Measurements from ENCODE around the gene PXDN. TPM values are rescaled to one million over a fixed set of nuclear protein-coding genes. Genes with fewer than 3 reads are reported as not detected.

The PXDN gene
- total RNA-seq, 2 donors from 2014 or later, result 29.5 to 40.8 TPM

- peaks cover 4 to 18% of the 10 kb centered on the region in 2 donors for H3K36me3 ChIP-seq
- no peak overlapping the region for H3K4me3 ChIP-seq
- DNase-seq (ENCODE audit: low spot score), result no peak
- no peaks in the 10 kb centered on the region for H3K4me1 ChIP-seq (replicated peaks)
- H3K9me3 ChIP-seq, result no peaks in the 10 kb centered on the region
- H3K27ac ChIP-seq, result no peak overlapping the region
- H3K27me3 ChIP-seq (replicated peaks; ENCODE audit: insufficient read depth), result no peaks in the 10 kb centered on the region
- WGBS, result 93% methylated on average over 16 of the region's 16 CpGs
- intact Hi-C loops (cut with DNase I), result no loop called here
- TF ChIP-seq CTCF (IDR thresholded peaks at IDR 0.05) (no peak), POLR2A (IDR thresholded peaks at IDR 0.05) (no peak), POLR2AphosphoS5 (IDR thresholded peaks at IDR 0.05) (no peak)
Observed at GRCh38 chr2:1659951-1660565, 84.3 kb downstream of the PXDN start.

- Histone ChIP-seq H3K4me1 (replicated peaks) (no peaks in the 10 kb centered on the region), H3K27ac (no peak overlapping the region), H3K9me3 (no peaks in the 10 kb centered on the region), H3K36me3 (peaks cover 0 to 9% of the 10 kb centered on the region in 2 donors), H3K4me3 (no peak overlapping the region), H3K27me3 (replicated peaks; ENCODE audit: insufficient read depth) (no peaks in the 10 kb centered on the region)
- 92% methylated on average over 26 of the region's 26 CpGs for WGBS
- DNase-seq (ENCODE audit: low spot score), result no peak
- no peak for TF ChIP-seq CTCF (IDR thresholded peaks at IDR 0.05)
- TF ChIP-seq POLR2AphosphoS5 (IDR thresholded peaks at IDR 0.05), result no peak
- no peak for TF ChIP-seq POLR2A (IDR thresholded peaks at IDR 0.05)
- intact Hi-C loops (cut with DNase I), result no loop called here
Observed at GRCh38 chr2:1658394-1659151, 85.7 kb downstream of the PXDN start.

GRCh38 chr2:1656961-1657841, 87.1 kb downstream of the PXDN start:
- intact Hi-C loops (cut with DNase I), result no loop called here
- 67% methylated on average over 7 of the region's 7 CpGs for WGBS
- H3K27ac ChIP-seq, result no peak overlapping the region
- H3K27me3 ChIP-seq (replicated peaks; ENCODE audit: insufficient read depth), result no peaks in the 10 kb centered on the region
- no peak for TF ChIP-seq POLR2A (IDR thresholded peaks at IDR 0.05)
- TF ChIP-seq CTCF (IDR thresholded peaks at IDR 0.05), result no peak
- no peak for TF ChIP-seq POLR2AphosphoS5 (IDR thresholded peaks at IDR 0.05)
- peaks cover 0 to 9% of the 10 kb centered on the region in 2 donors for H3K36me3 ChIP-seq
- H3K4me3 ChIP-seq, result no peak overlapping the region
- H3K9me3 ChIP-seq, result no peaks in the 10 kb centered on the region
- DNase-seq (ENCODE audit: low spot score), result no peak
- no peaks in the 10 kb centered on the region for H3K4me1 ChIP-seq (replicated peaks)

GRCh38 chr2:1656326-1656960, 87.9 kb downstream of the PXDN start:
- no peak overlapping the region for H3K27ac ChIP-seq
- peaks cover 0 to 9% of the 10 kb centered on the region in 2 donors for H3K36me3 ChIP-seq
- H3K4me1 ChIP-seq (replicated peaks), result no peaks in the 10 kb centered on the region
- 77% methylated on average over 6 of the region's 6 CpGs for WGBS
- no peaks in the 10 kb centered on the region for H3K9me3 ChIP-seq
- intact Hi-C loops (cut with DNase I), result no loop called here
- no peak for DNase-seq (ENCODE audit: low spot score)
- H3K4me3 ChIP-seq, result no peak overlapping the region
- TF ChIP-seq CTCF (IDR thresholded peaks at IDR 0.05), result no peak
- no peak for TF ChIP-seq POLR2AphosphoS5 (IDR thresholded peaks at IDR 0.05)
- no peak for TF ChIP-seq POLR2A (IDR thresholded peaks at IDR 0.05)
- H3K27me3 ChIP-seq (replicated peaks; ENCODE audit: insufficient read depth), result no peaks in the 10 kb centered on the region
